ENCODE measurements around the gene PLEKHH2.
"Not testable (repeated sequence)": the region's sequence is repeated elsewhere in the genome, so short reads cannot be mapped to it uniquely, and the experiment has no call there.

The PLEKHH2 gene

DNA sequence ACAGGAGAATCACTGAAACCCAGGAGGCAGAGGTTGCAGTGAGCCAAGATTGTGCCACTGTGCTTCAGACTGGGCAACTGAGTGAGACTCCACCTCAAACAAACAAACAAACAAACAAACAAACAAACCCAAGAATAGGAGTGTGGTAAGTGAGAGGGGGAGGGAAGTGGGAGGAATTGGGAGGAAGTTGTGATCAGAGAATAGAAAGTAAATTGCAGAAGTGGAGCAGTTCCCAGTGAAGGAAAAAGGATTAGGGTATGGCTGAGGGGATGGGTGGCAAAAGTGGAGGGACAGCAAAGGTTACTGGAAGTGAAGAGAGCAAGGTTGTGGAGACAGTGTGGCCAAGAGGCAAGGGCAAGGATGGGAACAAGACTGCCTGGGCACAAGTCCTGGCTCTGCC is 80.3 kb downstream of the PLEKHH2 start:
- Histone ChIP-seq H3K4me1 (ENCODE audit: insufficient read depth, low read length) (peaks cover 11% of the 10 kb centered on the region), H3K9me3 (ENCODE audit: control insufficient read depth, insufficient read depth, low read length) (no peaks in the 10 kb centered on the region), H3K9ac (ENCODE audit: low read depth, low read length) (no peak overlapping the region), H3K36me3 (ENCODE audit: insufficient read depth, low read length) (no peaks in the 10 kb centered on the region)

DNA sequence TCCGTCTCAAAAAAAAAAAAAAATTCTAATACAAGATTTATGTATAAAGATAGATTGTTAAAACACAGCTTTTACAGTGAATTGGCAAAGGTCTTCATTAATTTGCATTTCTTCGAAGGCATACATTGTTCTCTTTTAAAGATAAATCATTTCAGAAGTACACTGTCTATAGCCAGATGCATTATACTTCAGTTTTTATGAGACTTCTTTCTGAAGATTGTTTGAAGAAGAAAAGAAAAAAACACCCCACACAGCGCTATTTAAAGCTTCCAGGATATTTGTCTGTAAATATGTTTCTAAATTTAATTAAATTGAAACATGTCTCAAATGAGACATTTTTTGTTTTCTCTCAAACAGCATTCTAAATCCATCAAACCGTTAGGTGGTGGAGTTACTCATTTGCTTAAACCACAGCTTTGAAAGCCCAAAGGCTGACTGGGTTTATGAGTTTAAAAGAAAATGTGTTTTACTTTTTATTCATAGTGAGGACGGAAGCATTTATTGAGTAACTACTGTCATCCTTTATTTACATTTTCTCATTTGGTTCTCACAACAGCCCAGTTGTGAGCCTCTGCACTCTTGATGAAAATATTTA is 81.6 kb downstream of the PLEKHH2 start:
- Histone ChIP-seq H3K9me3 (ENCODE audit: control insufficient read depth, insufficient read depth, low read length) (no peaks in the 10 kb centered on the region), H3K36me3 (ENCODE audit: insufficient read depth, low read length) (no peaks in the 10 kb centered on the region), H3K4me1 (ENCODE audit: insufficient read depth, low read length) (peaks cover 11% of the 10 kb centered on the region), H3K9ac (ENCODE audit: low read depth, low read length) (no peak overlapping the region)

DNA sequence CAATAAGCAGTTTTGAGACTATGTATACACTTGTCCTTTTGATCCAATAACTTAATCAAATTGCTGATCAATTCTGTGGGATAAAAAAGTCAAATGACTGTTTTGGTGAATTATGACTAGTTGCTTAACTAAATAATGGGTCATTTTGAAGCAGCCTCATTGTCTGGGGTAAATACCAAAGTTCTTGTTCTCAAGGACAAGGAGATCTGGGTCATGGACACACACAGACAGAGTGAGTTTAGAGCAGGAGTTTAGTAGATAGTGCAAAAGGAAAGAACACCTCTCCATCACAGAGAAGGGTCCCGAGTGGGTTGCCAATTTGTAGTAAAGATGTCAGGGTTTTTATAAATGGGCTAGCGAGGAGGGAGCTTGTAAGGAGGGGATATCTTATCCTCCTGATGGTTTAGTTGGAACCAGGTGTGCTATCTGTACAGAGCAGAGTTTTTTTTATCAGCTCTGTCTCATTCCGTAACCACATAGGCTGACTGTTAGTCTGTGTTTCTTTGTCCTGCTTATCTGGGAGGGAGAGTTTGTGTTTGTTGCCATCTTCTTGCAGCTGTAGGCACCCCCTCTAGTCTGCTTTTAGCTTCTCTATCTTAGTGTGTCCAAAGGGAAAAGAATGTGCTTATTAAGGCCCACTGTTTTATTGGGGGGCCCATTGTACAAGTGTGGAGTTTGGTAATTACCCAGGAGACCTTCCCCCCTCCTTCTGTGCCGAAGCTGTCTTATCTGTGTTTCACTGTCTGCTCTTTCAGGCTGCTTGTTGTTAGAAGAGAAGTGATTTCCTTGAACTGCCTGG is 87.9 kb downstream of the PLEKHH2 start:
- no peaks in the 10 kb centered on the region for H3K36me3 ChIP-seq (ENCODE audit: insufficient read depth, low read length)
- no peak overlapping the region for H3K9ac ChIP-seq (ENCODE audit: low read depth, low read length)
- peaks cover 13% of the 10 kb centered on the region for H3K4me1 ChIP-seq (ENCODE audit: insufficient read depth, low read length)
- no peaks in the 10 kb centered on the region for H3K9me3 ChIP-seq (ENCODE audit: control insufficient read depth, insufficient read depth, low read length)

DNA sequence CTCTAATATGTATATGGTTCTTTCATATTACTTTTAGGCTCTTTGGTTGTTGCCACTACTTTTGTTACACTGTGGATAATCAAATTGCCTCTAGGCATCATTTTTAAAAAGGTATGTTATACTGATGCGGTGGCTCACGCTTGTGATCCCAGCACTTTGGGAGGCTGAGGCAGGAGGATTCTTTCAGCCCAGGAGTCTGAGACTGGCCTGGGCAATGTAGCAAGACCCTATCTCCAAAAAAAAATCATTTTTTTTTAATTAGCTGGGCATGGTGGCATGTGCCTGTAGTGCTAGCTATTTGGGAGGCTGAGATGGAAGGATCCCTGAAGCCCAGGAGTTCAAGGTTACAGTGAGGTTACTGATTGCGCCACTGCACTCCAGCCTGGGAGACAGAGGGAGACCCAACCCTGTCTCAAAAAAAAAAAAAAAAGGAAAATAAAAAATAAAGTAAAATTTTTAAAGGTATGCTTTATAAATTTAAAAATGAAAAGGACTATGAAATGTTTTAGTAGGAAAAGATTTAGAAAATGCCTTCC is 88.7 kb downstream of the PLEKHH2 start:
- Histone ChIP-seq H3K4me1 (ENCODE audit: insufficient read depth, low read length) (peaks cover 14% of the 10 kb centered on the region), H3K9ac (ENCODE audit: low read depth, low read length) (no peak overlapping the region), H3K9me3 (ENCODE audit: control insufficient read depth, insufficient read depth, low read length) (no peaks in the 10 kb centered on the region), H3K36me3 (ENCODE audit: insufficient read depth, low read length) (no peaks in the 10 kb centered on the region)

DNA sequence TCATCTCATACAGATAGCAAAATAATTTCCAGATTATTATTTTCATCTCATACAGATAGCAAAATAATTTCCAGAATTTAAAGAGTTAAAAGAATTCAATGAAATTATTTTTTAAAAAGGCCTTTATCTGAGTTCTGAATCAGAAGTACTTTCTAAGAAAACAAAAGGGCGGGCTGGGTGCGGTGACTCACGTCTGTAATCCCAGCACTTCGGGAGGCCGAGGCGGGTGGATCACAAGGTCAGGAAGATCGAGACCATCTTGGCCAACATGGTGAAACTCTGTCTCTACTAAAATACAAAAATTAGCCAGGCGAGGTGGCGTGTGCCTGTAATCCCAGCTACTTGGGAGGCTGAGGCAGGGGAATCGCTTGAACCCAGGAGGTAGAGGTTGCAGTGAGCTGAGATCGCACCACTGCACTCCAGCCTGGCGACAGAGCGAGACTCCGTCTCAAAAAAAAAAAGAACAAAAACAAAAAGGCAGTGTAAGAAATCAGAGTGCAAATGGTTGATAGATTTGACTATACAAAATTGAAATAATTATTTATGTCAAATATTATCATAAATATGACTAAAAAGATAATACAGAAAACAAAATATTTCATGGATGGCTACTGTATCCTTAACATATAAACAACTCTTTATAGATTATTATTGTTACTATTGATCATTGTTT is 90.0 kb downstream of the PLEKHH2 start:
- H3K9ac ChIP-seq (ENCODE audit: low read depth, low read length); H3K36me3 ChIP-seq (ENCODE audit: insufficient read depth, low read length); H3K9me3 ChIP-seq (ENCODE audit: control insufficient read depth, insufficient read depth, low read length): not testable (repeated sequence)
- peaks cover 14% of the 10 kb centered on the region for H3K4me1 ChIP-seq (ENCODE audit: insufficient read depth, low read length)

DNA sequence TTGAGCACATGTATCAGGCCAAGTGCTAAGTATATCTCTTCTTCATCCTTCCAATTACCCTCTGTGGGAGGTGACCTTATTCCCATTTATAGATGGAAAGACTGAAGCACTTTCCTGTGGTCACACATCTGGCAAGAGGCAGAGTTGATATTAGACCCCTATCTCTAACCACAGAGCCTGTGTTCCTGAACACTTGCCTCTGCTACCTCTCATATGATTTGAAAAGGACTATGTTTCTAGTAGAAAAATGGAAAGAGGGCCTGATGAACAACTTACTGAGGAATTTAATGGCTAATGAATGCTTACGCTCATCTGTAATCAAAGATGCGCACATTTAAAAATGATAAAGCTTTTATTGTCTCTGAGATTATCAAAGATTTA is 90.6 kb downstream of the PLEKHH2 start:
- H3K9me3 ChIP-seq (ENCODE audit: control insufficient read depth, insufficient read depth, low read length): no peaks in the 10 kb centered on the region
- H3K9ac ChIP-seq (ENCODE audit: low read depth, low read length): no peak overlapping the region
- H3K4me1 ChIP-seq (ENCODE audit: insufficient read depth, low read length): peaks cover 14% of the 10 kb centered on the region
- H3K36me3 ChIP-seq (ENCODE audit: insufficient read depth, low read length): no peaks in the 10 kb centered on the region

DNA sequence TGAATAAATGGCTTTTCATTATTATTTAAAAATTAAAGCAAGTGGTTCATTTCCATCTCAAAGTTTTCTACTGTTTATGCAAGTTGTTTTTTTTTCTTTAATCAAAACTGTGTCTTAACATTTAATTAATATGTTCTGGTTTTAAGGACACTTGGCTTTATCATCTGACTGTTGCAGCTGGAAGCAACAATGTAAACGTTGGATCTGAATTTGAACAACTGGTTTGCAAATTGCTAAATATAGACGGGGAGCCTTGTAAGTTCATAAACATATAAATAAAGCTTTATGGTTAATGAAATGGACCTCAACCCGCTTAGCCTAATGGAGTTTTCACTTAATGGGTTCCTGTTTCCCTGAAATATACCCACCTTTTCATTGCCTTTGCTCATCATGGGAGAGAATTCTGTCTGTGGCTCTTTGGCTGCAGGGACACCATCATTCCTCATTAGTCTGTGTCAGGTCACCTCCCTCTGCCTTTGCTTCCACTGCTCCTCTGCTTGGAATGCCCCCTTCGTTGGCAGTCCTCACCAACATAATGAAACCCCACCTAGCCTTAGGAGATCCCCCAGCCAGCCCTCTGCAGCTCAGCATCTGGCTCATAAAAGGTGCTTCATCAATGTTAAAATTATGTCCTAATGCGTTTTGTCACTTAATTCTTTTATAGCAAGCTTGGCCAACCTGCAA is 92.6 kb downstream of the PLEKHH2 start:
- no peak overlapping the region for H3K9ac ChIP-seq (ENCODE audit: low read depth, low read length)
- no peaks in the 10 kb centered on the region for H3K36me3 ChIP-seq (ENCODE audit: insufficient read depth, low read length)
- H3K4me1 ChIP-seq (ENCODE audit: insufficient read depth, low read length): peaks cover 14% of the 10 kb centered on the region
- no peaks in the 10 kb centered on the region for H3K9me3 ChIP-seq (ENCODE audit: control insufficient read depth, insufficient read depth, low read length)

DNA sequence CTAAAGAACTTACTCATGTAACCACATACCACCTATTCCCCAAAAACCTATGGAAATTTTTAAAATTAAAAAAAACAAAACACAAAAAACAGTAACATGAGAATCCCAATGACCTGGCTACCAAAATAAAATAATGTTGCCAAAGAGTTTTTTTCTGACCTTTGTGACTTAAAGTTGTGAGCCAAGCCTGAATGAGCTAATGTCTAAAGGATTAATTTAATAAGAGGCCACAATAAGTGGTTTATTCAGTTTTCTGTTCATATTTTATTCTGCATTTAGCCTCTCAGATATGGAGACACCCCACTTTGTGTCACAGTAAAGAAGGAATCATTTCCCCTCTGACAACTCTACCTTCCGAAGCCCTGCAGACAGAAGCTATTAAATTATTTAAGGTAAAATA is 94.2 kb downstream of the PLEKHH2 start:
- no peaks in the 10 kb centered on the region for H3K9me3 ChIP-seq (ENCODE audit: control insufficient read depth, insufficient read depth, low read length)
- H3K9ac ChIP-seq (ENCODE audit: low read depth, low read length): no peak overlapping the region
- peaks cover 7% of the 10 kb centered on the region; the same call in 1 of the 2 replicates for H3K4me1 ChIP-seq (ENCODE audit: insufficient read depth, low read length)
- no peaks in the 10 kb centered on the region for H3K36me3 ChIP-seq (ENCODE audit: insufficient read depth, low read length)

DNA sequence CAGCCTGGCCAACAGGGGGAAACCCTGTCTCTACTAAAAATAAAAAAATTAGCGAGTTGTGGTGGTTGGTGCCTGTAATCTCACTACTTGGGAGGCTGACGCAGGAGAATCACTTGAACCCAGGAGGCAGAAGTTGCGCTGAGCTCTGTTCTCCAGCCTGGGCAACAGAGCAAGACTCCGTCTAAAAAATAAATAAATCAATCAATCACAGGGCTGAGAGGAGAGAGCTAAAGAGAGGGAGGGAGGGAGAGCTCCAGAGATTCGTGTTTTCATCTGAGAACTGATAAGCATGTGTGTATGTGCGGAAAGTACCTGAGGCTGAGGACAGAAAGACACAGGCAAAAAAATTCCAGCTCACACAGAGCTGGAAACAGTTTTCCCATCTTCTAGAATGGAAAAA is 99.6 kb downstream of the PLEKHH2 start:
- no peaks in the 10 kb centered on the region for H3K36me3 ChIP-seq (ENCODE audit: insufficient read depth, low read length)
- no peak overlapping the region for H3K9ac ChIP-seq (ENCODE audit: low read depth, low read length)
- H3K4me1 ChIP-seq (ENCODE audit: insufficient read depth, low read length): peaks cover 9% of the 10 kb centered on the region; the same call in 1 of the 2 replicates
- no peaks in the 10 kb centered on the region for H3K9me3 ChIP-seq (ENCODE audit: control insufficient read depth, insufficient read depth, low read length)

DNA sequence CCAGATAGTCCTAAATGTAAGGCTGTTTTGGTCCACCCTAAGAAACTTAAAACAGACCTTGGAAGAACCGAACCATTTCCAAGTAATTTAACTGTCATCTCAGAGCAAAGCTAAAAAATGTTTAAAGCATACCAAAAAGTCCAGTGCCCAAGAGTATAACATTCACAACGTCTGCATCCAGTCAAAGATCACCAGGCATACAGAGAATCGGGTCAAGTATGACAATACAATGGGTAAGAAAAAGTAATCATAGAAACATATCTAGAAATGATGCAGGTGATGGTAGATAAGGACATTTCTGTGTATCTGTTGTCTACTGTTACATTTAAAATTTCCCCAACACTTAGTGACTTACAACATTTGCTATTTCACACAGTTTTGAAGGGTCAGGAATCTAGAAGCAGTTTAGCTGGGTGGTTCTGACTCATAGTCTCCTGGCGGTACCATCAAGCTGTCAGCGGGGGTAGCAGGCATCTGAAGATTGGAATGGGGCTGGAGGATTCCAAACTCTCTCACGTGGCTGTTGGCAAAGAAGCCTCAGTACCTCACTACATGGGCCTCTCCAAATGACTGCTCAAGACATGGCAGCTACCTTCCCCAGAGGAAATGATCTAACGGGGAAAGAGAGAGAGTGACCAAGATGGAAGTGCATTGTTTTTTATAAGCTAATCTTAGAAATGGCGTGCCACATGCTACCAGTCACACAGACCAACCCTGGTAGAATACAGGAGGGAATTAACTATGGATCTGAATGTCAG is 100.2 kb downstream of the PLEKHH2 start:
- Histone ChIP-seq H3K36me3 (ENCODE audit: insufficient read depth, low read length) (no peaks in the 10 kb centered on the region), H3K4me1 (ENCODE audit: insufficient read depth, low read length) (peaks cover 9% of the 10 kb centered on the region; the same call in 1 of the 2 replicates), H3K9ac (ENCODE audit: low read depth, low read length) (no peak overlapping the region), H3K9me3 (ENCODE audit: control insufficient read depth, insufficient read depth, low read length) (no peaks in the 10 kb centered on the region)

DNA sequence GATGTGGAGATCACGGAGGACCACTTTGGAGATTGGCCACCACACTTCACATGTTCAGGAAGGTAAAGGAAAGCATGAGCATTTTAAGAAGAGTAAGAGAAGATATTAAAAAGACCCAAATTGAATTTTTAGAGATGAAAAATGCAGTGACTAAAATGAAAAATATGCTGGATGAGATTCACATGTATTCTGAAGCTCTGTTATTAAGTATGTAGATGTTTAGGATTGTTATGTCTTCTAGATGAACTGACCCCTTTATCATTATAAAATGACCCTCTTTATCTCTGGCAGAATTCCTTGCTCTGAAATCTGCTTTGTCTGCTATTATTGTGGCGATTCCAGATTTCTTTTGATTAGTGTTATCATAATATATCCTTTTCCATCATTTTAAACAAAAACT is 100.8 kb downstream of the PLEKHH2 start:
- peaks cover 9% of the 10 kb centered on the region; the same call in 1 of the 2 replicates for H3K4me1 ChIP-seq (ENCODE audit: insufficient read depth, low read length)
- no peaks in the 10 kb centered on the region for H3K9me3 ChIP-seq (ENCODE audit: control insufficient read depth, insufficient read depth, low read length)
- no peaks in the 10 kb centered on the region for H3K36me3 ChIP-seq (ENCODE audit: insufficient read depth, low read length)
- no peak overlapping the region for H3K9ac ChIP-seq (ENCODE audit: low read depth, low read length)

DNA sequence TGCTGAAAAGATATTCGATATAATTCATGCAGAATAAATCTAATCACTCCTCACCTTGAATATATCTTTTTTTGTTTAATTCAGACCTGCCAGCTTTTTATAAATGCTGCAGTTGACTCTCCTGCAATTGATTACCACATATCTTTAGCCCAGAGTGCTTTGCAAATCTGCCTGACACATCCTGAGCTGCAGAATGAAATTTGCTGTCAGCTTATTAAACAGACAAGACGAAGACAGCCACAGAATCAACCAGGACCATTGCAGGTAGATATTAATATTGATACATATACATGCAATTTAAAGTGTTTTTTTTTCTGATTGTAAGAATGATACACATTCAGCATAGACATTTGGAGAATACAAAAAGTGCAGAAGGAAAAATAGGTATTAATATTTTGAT is 101.2 kb downstream of the PLEKHH2 start:
- Histone ChIP-seq H3K9ac (ENCODE audit: low read depth, low read length) (no peak overlapping the region), H3K9me3 (ENCODE audit: control insufficient read depth, insufficient read depth, low read length) (no peaks in the 10 kb centered on the region)

DNA sequence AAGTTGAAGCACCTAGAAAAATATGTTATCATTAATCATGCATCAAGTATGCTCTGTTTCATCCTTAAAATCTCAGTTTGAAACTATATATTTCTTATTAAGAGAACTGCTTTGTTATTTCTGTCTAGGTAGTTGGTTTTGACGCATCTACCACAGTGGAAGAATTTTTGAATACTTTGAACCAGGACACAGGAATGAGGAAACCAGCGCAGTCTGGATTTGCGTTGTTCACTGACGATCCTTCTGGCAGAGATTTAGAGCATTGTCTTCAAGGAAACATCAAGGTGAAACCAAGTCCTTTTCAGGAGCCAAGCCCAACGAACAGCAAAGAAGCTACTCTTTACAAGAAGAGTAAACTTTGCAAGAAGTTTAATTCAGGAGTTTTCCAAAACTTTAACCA is 106.6 kb downstream of the PLEKHH2 start:
- no peaks in the 10 kb centered on the region; the same call in 1 of the 2 replicates for H3K36me3 ChIP-seq (ENCODE audit: insufficient read depth, low read length)
- H3K9me3 ChIP-seq (ENCODE audit: control insufficient read depth, insufficient read depth, low read length): no peaks in the 10 kb centered on the region
- H3K4me1 ChIP-seq (ENCODE audit: insufficient read depth, low read length): no peaks in the 10 kb centered on the region
- no peak overlapping the region for H3K9ac ChIP-seq (ENCODE audit: low read depth, low read length)

More for the DNA sequence above, 101.2 kb downstream of the PLEKHH2 start:
- Histone ChIP-seq H3K36me3 (ENCODE audit: insufficient read depth, low read length) (no peaks in the 10 kb centered on the region), H3K4me1 (ENCODE audit: insufficient read depth, low read length) (peaks cover 9% of the 10 kb centered on the region; the same call in 1 of the 2 replicates)

DNA sequence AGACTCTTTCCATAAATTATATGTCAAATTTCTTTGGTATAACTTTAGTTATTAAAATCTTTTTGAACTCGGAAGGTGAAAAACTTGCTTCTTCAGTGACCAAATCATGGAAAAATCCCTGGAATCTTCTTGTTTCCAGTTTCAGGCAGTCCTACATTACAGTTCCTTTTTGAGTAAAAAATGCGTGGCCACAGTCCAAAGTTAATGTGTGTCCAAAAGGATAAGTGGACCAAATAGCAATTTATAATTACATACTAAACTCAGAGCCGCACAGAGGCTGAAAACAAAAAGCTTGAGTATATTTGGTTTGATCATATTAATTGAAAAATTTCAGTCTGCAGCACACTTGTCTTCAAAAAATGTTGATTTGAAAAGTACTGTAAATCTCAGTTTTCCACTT is 108.4 kb downstream of the PLEKHH2 start:
- no peak overlapping the region for H3K9ac ChIP-seq (ENCODE audit: low read depth, low read length)
- H3K9me3 ChIP-seq (ENCODE audit: control insufficient read depth, insufficient read depth, low read length): no peaks in the 10 kb centered on the region
- H3K36me3 ChIP-seq (ENCODE audit: insufficient read depth, low read length): no peaks in the 10 kb centered on the region; the same call in 1 of the 2 replicates
- H3K4me1 ChIP-seq (ENCODE audit: insufficient read depth, low read length): no peaks in the 10 kb centered on the region

Measured in ES-I3 (cell line).